Stimulated activated CD8-positive, alpha-beta memory T cell treated with anti-CD3 and anti-CD28 coated beads, Interleukin-15, amount 100 ng/mL, for 48 hours (primary cell): ENCODE data around the gene ATP7B.

Experiments used
- DNase-seq, 2 donors: peaks; one replicate each; pipeline ENCODE4 v3.0.0-alpha.2; 2020; ENCODE audit warnings: low read depth in 2 of 2

The ATP7B gene

GRCh38 chr13:51978796-51979556 lies 32.3 kb downstream of the ATP7B start:
- DNase-seq = no peak

GRCh38 chr13:51977625-51978024 lies 33.6 kb downstream of the ATP7B start:
- no peak for DNase-seq

GRCh38 chr13:51976890-51977289 lies 34.4 kb downstream of the ATP7B start:
- no peak for DNase-seq

- no peak for DNase-seq
Observed at GRCh38 chr13:51976423-51976822, 34.8 kb downstream of the ATP7B start.

- DNase-seq = no peak
Observed at GRCh38 chr13:51974482-51974881, 36.8 kb downstream of the ATP7B start.

GRCh38 chr13:51971520-51972426 lies 39.5 kb downstream of the ATP7B start:
- DNase-seq = no peak

GRCh38 chr13:51970349-51970748 lies 40.9 kb downstream of the ATP7B start:
- DNase-seq = no peak

- DNase-seq = no peak
Observed at GRCh38 chr13:51967482-51968446, 43.5 kb downstream of the ATP7B start.

- DNase-seq = no peak
Observed at GRCh38 chr13:51966186-51966585, 45.1 kb downstream of the ATP7B start.

GRCh38 chr13:51961493-51962403 lies 49.5 kb downstream of the ATP7B start:
- DNase-seq = no peak

- DNase-seq = no peak
Observed at GRCh38 chr13:51960766-51961165, 50.5 kb downstream of the ATP7B start.

GRCh38 chr13:51959773-51960172 lies 51.5 kb downstream of the ATP7B start:
- no peak for DNase-seq

- no peak for DNase-seq
Observed at GRCh38 chr13:51958217-51958547, 53.1 kb downstream of the ATP7B start.

GRCh38 chr13:51957377-51958216 lies 53.7 kb downstream of the ATP7B start:
- DNase-seq = no peak

- DNase-seq = no peak
Observed at GRCh38 chr13:51956717-51957116, 54.5 kb downstream of the ATP7B start.

GRCh38 chr13:51955816-51956603 lies 55.2 kb downstream of the ATP7B start:
- no peak for DNase-seq

- DNase-seq = no peak
Observed at GRCh38 chr13:51955281-51955771, 55.9 kb downstream of the ATP7B start.

- no peak for DNase-seq
Observed at GRCh38 chr13:51953347-51954195, 57.7 kb downstream of the ATP7B start.
